Stimulated activated CD4-positive, alpha-beta T cell treated with anti-CD3 and anti-CD28 coated beads, Interleukin-2, amount 100 ng/mL, for 4 hours (primary cell): ENCODE data around the gene HDHD5.
"Not testable (repeated sequence)": the region's sequence is repeated elsewhere in the genome, so short reads cannot be mapped to it uniquely, and the experiment has no call there.

ENCODE experiments used
- DNase-seq: peaks from one replicate; pipeline ENCODE4 v3.0.0-alpha.2; 2020; ENCODE audit warnings: low read depth

The HDHD5 gene

DNA sequence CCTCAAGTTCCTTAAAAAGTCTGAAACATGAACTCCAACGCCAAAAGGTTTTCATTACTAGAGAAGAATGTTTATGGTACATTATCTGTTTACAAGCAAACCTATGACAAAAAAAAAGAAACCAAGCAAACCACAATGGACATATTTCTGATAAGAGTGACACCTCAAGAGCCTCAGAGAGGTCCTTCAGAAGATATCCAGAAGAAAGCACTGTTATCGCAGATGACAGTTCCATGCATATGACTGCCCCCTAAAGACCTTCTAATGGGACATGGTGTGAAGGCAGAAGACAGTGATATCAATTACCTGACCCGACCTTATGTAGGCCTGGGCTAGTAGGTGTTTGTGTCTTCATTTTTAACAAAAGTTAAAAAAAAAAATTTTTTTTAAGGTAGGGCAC, 3.1 kb downstream of the HDHD5 start:
- no peak for DNase-seq

- no peak for DNase-seq
These were observed 6.1 kb downstream of the HDHD5 start for GRCh38 chr22:17152971-17153370.

DNA sequence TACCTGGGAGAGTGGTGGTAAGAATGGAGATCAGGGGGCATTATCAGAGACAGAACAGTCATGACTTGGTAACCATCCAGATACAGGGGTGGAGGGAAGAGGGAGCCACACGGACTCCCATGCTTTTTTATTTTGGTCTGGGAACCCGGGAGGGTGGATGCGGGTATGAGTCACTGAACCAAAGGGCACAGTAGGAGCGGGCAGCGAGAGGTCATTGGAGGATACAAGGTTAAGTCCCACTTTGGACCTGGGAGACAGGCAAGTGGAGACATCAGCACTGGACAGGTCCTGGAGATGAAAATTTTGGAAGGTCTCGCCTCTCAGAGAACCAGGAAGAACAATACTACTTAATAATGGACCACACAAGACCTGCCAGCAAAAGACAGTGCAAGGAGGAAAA, 6.7 kb downstream of the HDHD5 start:
- DNase-seq = no peak

GRCh38 chr22:17149076-17149815, 9.8 kb downstream of the HDHD5 start:
- DNase-seq = no peak

- DNase-seq = not testable (repeated sequence)
These were observed 11.6 kb downstream of the HDHD5 start for GRCh38 chr22:17147458-17147857.

DNA sequence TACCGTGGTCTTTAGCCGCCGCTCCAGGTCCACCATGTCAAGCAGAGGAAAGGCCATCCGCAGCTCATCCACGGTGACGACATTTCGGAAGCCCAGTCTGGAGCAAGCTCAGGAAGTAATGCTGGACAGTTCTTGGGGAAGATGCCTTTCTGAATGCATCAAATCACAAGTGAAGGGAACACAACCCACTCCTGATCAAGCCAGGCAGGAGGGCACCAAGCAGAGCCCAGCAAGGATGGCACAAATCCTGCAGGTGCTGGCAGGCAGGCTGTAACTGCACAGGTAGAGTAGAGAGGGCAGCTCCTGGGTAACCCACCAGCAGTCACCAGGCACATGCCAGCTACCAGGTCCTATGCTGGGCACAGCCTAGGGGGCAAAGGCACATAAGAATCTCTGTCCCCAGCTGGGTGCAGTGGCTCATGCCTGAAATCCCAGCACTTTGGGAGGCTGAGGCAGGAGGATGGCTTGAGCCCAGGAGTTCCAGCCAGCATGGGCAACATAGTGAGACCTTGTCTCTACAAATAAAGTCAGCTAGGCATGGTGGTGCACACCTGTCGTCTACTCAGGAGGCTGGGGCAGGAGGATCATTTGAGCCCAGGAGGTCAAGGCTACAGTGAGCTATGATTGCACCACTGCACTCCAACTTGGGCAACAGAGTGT, 13.9 kb downstream of the HDHD5 start:
- DNase-seq = no peak

GRCh38 chr22:17143826-17144225, 15.3 kb downstream of the HDHD5 start:
- no peak for DNase-seq

- no peak for DNase-seq
These were observed 16.0 kb downstream of the HDHD5 start for GRCh38 chr22:17143101-17143500.

- DNase-seq = no peak
These were observed 18.0 kb downstream of the HDHD5 start for GRCh38 chr22:17140826-17141766.

DNA sequence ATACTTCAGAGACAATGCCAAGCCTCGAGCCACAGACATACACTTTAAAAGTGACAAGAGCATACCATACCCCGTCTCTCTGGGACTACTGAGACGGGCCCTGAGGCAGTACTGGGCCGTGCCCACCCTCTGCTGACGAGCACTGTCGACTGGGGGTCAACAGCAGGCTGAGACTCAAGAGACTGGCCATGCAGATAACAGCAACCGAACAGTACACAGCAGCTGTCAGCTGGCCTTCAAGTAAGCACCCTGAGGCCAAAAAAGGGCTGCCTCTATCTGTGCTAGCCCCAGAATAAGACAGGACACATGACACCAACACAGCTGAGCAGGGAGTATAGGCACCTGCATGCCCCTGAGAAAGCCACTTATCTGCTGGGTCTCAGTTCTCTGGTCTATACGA, 19.1 kb downstream of the HDHD5 start:
- DNase-seq = no peak

- DNase-seq = no peak
These were observed 20.6 kb downstream of the HDHD5 start for GRCh38 chr22:17138513-17138912.

DNA sequence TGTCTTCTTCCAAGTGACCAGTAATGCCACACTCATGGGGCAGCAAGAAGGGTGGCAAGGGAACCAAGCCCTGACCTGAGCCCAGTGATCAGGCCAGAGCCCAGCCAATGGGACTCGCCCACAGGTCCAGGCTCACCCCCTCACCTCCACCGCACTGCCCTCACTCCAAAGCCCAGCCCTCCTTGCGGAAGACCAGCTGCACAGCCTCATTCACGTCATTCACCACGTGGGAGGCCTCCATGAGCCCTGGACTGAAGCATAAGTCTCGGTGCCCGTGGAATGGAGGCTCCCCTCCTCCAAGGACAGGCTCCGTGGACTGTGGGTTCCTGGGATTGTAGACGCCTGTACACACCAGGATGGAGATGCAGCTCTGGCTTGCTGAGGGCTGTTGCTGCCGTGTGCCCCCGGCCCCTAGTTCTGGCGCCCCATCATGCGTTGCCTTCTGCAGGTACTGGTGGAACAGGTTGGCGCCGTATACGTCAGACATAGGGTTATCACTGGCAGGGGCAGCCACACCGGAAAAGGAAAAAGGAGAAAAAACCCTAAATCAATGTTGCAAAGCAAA, 21.1 kb downstream of the HDHD5 start:
- DNase-seq = no peak

GRCh38 chr22:17137170-17137569, 21.9 kb downstream of the HDHD5 start:
- no peak for DNase-seq

DNA sequence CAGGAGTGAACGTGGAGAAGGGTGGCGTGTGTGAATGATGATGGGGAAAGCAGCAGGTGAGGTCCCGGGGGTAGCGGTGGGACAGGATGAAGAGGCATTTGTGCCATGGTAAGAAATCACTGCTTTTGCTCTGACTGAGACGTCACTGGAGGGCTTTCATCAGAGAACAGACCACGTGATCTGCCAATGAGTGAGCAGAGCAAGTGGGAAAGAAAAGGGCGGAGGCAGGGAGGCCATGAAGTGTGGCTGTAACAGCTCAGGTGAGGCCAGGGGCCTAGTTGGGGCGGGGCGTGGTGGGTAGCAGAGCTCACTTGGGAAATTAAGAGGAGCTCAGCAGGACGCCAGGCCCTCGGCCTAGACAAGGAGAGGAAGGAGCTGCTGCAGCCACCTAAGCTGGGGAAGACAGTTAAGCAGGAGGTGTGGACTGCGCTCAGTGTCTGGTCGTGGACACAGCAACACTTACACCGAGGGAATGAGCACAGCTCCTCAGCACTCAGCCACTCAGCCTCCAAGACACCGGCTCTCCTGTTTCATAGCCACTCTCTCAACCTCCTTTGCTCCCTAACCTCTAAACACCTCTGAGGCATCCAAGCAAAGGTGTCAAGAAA, 23.8 kb downstream of the HDHD5 start:
- DNase-seq = no peak

- DNase-seq = no peak
These were observed 25.9 kb downstream of the HDHD5 start for GRCh38 chr22:17133137-17133536.

DNA sequence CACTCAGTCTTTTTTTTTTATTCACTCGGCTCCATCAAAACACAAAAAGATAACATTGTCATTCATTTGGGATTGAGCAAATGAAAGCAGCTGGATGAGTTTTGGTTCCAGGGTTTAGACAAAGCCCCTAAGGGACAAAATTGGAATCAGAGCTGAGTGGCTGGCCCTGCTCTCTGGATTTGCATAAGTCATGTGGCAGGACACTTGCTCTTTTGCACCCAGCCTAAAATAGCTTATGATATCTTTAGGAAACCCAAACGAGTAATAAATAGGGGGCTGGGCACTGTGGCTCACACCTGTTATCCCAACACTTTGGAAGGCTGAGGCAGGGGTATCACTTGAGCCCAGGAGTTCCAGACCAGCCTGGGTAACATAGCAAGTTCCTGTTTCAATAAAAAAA, 27.0 kb downstream of the HDHD5 start:
- no peak for DNase-seq

- no peak for DNase-seq
These were observed 27.4 kb downstream of the HDHD5 start for GRCh38 chr22:17131686-17132085.

GRCh38 chr22:17130199-17130598, 28.9 kb downstream of the HDHD5 start:
- no peak for DNase-seq

DNA sequence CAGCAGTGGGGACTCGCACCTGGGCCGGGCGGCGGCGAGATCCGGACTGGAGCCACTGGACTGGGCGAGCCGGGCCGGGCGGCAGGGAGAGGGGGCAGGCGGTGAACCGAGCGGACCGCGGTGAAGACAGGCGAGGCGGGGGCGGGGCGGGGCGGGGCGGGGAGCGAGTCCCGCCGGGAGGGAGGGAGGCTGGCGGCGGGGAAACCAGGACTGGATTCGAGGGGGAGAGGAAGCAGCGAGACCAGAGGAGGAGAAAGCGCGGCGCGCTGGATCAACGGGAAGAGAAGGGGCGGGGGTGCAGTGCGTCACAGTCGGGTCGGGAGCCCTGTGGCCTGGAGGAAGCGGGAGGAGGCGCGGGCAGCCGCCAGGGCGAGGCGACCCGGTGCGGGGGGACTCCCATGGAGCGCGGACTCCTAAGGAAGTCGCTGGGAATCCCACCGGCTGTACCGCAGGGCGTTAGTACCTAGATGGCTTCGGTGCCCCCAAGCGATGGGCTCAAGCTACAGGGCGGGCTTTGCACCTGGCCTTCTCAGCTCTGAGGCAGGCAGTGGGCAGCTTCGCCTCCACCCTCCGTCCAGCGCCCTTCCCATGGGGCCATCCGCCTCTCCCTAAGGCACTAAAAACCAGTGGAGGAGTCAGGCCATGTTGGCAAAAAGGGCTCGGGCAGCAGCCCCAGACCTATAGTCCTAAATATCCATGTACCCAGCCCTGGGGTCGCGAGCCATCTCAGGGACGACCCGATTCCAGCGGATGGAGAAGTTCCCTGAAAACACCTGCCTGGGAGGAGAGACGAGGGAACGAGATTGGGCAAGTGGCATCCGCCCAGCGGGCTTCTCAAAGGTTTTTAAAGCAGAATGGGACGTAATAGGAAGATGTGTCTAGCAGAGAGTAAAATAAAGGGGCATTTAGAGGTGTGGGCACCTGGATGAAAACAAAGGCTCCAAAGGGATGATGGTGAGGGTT, 37.6 kb downstream of the HDHD5 start, which contains the start of gene TMEM121B:
TMEM121B (minus strand) TSS at position 128 of the 963 bp plus-strand sequence. CDS start 233 bp downstream, outside the sequence.
- DNase-seq = no peak

DNA sequence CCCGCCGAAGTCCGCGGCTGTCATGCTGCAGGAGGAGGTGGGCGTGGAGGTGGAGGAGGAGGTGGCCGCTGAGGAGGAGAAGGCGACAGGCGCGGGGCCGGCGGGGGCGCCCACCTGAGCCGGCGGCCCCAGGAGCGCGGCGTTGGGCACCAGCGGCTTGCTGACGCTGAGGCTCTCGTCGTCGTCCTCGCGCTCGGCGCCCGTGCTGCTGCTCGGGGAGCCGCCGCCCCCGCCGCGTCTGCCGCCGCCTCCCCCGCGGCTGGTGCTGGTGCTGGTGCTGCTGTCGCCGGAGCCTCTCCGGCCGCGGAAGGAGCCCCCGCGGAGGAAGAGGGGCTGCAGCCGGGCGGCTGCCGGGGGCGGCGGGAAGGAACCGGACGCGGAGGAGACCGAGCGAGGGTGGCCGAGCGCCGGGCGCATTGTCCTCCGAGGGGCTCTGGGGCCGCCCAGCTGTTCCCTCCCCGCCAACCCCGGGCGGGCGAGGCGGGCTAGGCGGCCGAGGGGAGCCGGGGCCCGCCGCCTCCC, 38.3 kb downstream of the HDHD5 start:
- peak; percentile 32 for DNase-seq
